ENCODE measurements around the gene BNC2. TPM values are rescaled to one million over a fixed set of nuclear protein-coding genes. Genes with fewer than 3 reads are reported as not detected.

BNC2 gene
- polyA plus RNA-seq, 1 donor from 2014 or later = not detected

- Mint-ChIP-seq H3K4me3 (no peak overlapping the region), H3K9me3 (peaks cover 2 to 3% (median 2%) of the 10 kb centered on the region in 3 donors), H3K4me1 (no peaks in the 10 kb centered on the region), H3K36me3 (peaks cover 2% of the 10 kb centered on the region), H3K27ac (no peak overlapping the region), H3K27me3 (no peaks in the 10 kb centered on the region)
Observed at GRCh38 chr9:16653491-16654399, 216.7 kb downstream of the BNC2 start.

GRCh38 chr9:16652582-16652981 is 217.9 kb downstream of the BNC2 start:
- Mint-ChIP-seq H3K27ac (no peak overlapping the region), H3K36me3 (peaks cover 2% of the 10 kb centered on the region), H3K9me3 (peaks cover 2 to 5% (median 3%) of the 10 kb centered on the region in 3 donors), H3K4me3 (no peak overlapping the region), H3K27me3 (no peaks in the 10 kb centered on the region), H3K4me1 (no peaks in the 10 kb centered on the region)

DNA sequence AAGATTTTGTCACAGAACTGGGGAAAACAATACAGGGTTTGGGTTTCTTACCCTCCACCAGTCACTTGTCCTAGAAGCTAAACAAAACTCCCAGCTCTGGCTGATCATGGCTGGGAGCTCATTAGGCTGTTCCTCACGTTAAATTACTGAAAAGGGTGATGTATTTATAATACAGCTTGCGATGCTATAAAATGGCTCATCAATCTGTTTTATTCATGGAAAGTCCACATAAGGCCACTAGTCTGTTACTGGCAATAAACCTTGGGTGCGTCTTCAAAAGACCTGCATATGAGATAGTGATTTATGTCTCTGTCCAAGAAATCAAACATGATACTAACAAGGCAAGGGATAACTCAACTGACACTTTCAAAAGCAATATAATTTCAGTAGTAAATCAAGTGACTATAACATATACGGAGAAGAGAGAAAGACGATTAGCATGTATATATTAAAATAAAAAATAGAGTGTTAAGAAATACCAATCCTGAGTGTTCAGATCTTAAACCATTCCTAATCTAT is 219.0 kb downstream of the BNC2 start:
- no peaks in the 10 kb centered on the region for H3K27me3 Mint-ChIP-seq
- peaks cover 4 to 15% (median 6%) of the 10 kb centered on the region in 3 donors for H3K9me3 Mint-ChIP-seq
- H3K36me3 Mint-ChIP-seq = peaks cover 2% of the 10 kb centered on the region
- H3K27ac Mint-ChIP-seq = no peak overlapping the region
- no peak overlapping the region for H3K4me3 Mint-ChIP-seq
- H3K4me1 Mint-ChIP-seq = no peaks in the 10 kb centered on the region

GRCh38 chr9:16645970-16646369 is 224.5 kb downstream of the BNC2 start:
- H3K27me3 Mint-ChIP-seq = no peaks in the 10 kb centered on the region
- no peaks in the 10 kb centered on the region for H3K36me3 Mint-ChIP-seq
- H3K4me3 Mint-ChIP-seq = no peak overlapping the region
- no peak overlapping the region for H3K27ac Mint-ChIP-seq
- H3K9me3 Mint-ChIP-seq = peaks cover 2 to 18% (median 3%) of the 10 kb centered on the region in 3 donors
- no peaks in the 10 kb centered on the region for H3K4me1 Mint-ChIP-seq

DNA sequence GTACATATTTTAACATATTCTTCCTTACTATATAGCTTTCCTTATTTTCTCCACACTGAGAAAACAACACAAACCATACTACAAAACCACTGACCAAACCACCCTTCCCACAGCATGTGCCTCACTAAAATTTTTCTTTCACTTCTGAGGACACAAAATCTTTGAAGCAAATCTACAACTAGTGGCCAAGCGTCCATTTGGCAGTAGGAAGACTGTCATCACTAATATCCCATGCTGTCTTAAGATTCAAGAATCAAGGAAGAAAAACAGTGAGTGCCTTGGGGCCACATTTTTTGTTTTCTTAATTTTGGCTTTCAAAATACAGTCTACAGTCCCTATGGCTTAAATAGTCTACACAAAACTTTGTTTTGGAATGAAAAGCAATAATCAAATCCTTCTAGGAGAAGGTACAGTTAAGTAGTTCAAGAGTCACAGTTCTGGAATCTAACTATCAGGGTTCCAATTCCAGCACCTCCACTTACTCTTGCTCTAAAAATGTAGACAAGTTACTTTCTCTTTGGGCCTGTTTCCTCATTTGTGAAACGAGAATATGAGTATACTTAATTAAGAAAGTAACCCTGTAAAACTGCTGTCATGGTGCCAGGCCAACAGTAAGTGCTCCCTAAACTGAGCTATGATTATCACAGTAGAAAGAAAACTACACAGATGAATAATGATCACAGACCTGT is 227.9 kb downstream of the BNC2 start:
- Mint-ChIP-seq H3K4me1 (no peaks in the 10 kb centered on the region), H3K9me3 (peaks cover 2 to 16% (median 3%) of the 10 kb centered on the region in 3 donors), H3K27me3 (no peaks in the 10 kb centered on the region), H3K36me3 (no peaks in the 10 kb centered on the region), H3K27ac (no peak overlapping the region), H3K4me3 (no peak overlapping the region)

DNA sequence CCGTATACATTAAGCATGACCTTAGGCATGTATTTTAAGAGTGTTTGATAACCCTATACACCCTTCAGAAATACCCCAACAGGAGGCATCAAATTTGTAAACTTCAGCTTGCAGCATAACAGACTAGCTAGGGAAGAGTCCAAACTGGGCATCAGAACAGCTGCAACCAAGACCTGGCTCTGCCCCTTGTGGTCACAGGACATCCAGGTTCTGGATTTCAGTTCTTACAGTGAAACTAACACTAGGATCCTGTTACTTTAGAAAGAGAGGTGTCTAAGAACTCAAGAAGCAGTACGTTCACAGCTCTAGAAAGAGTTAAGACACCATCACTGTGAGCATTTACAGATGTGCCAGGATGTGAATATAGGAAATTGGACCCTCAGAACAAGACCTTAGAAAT is 229.8 kb downstream of the BNC2 start:
- Mint-ChIP-seq H3K27ac (no peak overlapping the region), H3K4me3 (no peak overlapping the region), H3K4me1 (no peaks in the 10 kb centered on the region), H3K36me3 (no peaks in the 10 kb centered on the region), H3K27me3 (no peaks in the 10 kb centered on the region), H3K9me3 (peaks cover 0 to 4% (median 0%) of the 10 kb centered on the region in 3 donors)

DNA sequence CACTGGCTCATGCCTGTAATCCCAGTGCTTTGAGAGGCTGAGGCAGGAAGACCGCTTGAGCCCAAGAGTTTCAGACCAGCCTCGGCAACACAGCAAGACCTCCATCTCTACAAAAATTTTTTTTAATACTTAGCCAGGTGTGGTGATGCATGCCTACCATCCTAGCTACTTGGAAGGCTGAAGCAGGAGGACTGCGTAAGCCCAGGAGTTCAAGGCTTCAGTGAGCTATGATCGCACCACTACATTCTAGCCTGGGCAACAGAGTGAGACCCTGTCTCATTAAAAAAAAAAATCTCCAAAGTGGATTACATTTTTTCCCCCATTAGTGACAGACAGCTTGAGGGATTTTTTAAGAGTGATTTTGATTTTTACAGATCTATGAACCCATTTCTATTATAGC is 230.8 kb downstream of the BNC2 start:
- Mint-ChIP-seq H3K4me1 (no peaks in the 10 kb centered on the region), H3K9me3 (peaks cover 0 to 4% (median 0%) of the 10 kb centered on the region in 3 donors), H3K36me3 (no peaks in the 10 kb centered on the region), H3K27ac (no peak overlapping the region), H3K4me3 (no peak overlapping the region), H3K27me3 (no peaks in the 10 kb centered on the region)

- Mint-ChIP-seq H3K36me3 (no peaks in the 10 kb centered on the region), H3K4me1 (no peaks in the 10 kb centered on the region), H3K27ac (no peak overlapping the region), H3K9me3 (peaks cover 0 to 4% (median 0%) of the 10 kb centered on the region in 3 donors), H3K27me3 (no peaks in the 10 kb centered on the region), H3K4me3 (no peak overlapping the region)
Observed at GRCh38 chr9:16637911-16638310, 232.6 kb downstream of the BNC2 start.

- H3K27me3 Mint-ChIP-seq = no peaks in the 10 kb centered on the region
- no peak overlapping the region for H3K4me3 Mint-ChIP-seq
- no peaks in the 10 kb centered on the region for H3K4me1 Mint-ChIP-seq
- H3K27ac Mint-ChIP-seq = no peak overlapping the region
- H3K9me3 Mint-ChIP-seq = peaks cover 0 to 4% (median 0%) of the 10 kb centered on the region in 3 donors
- H3K36me3 Mint-ChIP-seq = no peaks in the 10 kb centered on the region
Observed at GRCh38 chr9:16637218-16637617, 233.3 kb downstream of the BNC2 start.

DNA sequence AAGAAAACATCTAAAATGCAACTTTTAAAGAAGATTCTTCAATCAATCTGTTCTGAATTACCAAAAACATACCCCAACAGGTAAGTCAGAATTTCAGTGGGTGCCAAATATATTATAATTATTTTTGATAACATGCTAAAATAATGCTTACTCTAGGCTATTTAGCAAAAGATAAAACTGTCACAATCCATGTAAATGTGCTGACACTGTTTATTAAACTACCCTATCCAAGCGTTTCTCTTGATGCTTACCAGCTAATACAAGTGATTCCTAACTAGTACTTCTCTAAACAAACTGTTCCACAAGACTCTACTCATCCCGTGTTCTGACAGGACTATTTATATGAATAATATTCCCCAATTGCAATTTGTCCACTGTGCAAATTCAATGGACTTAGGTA is 236.7 kb downstream of the BNC2 start:
- no peak overlapping the region for H3K4me3 Mint-ChIP-seq
- H3K27ac Mint-ChIP-seq = no peak overlapping the region
- no peaks in the 10 kb centered on the region for H3K4me1 Mint-ChIP-seq
- H3K9me3 Mint-ChIP-seq = peaks cover 0 to 6% (median 3%) of the 10 kb centered on the region in 3 donors
- no peaks in the 10 kb centered on the region for H3K36me3 Mint-ChIP-seq
- no peaks in the 10 kb centered on the region for H3K27me3 Mint-ChIP-seq

DNA sequence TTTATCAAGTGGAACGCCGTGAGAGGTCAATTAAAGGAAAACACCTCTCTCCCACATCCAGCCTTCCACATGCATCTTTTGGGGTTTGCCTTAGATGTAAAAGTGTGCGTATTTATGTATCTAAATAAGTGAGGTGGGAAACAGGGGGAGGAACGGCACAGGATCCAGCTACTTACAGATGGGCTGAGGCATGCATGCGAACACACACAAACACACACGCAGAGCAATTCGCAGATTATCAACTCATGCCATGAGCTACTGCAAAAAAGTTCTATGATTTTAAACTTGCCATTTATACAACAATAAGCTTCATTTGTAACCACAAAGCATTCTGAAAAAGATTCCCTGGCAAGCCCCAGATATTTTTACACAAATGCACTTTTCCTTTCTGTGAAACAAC is 242.1 kb downstream of the BNC2 start:
- H3K27ac Mint-ChIP-seq = no peak overlapping the region
- no peak overlapping the region for H3K4me3 Mint-ChIP-seq
- H3K4me1 Mint-ChIP-seq = no peaks in the 10 kb centered on the region
- peaks cover 2 to 12% (median 3%) of the 10 kb centered on the region in 3 donors for H3K9me3 Mint-ChIP-seq
- no peaks in the 10 kb centered on the region for H3K27me3 Mint-ChIP-seq
- no peaks in the 10 kb centered on the region for H3K36me3 Mint-ChIP-seq

DNA sequence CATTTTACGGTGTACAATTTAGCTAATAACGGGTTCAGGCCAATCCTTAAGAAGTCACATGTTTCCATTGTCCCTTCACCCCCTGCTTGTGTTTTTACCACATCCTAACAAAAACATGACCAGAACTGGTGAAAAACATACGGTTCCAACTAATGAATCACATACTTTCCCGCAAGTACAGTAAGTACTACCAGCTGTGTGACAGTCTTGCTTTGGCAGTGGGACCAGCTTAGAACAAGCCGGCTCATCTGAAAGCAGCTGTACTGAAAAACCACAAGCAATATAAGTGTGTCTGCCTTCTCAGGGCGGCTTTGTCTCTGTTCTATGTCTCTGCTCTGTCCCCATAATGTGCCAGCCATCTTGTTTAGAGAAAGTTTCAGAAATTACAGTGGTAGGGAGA is 242.5 kb downstream of the BNC2 start:
- no peaks in the 10 kb centered on the region for H3K27me3 Mint-ChIP-seq
- peaks cover 2 to 12% (median 3%) of the 10 kb centered on the region in 3 donors for H3K9me3 Mint-ChIP-seq
- no peak overlapping the region for H3K27ac Mint-ChIP-seq
- no peaks in the 10 kb centered on the region for H3K36me3 Mint-ChIP-seq
- H3K4me3 Mint-ChIP-seq = no peak overlapping the region
- H3K4me1 Mint-ChIP-seq = no peaks in the 10 kb centered on the region

DNA sequence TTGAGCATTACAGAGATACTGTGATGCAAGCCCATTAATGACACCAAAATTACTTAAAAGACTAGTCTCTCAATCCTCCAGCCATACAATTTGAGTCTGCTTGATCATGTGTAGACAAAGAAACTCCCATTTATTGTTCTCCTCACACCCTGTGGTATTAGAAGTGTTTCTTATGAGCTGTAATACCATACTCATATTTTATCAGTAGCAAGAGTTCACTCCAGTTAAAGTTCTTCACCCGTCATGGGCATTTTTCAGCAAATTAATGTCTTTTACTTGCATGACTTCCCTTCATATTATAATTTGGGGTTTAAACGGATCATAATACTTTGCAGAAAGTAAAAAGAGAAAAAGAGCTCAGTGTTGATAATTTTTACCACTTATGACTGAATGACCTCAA is 242.9 kb downstream of the BNC2 start:
- Mint-ChIP-seq H3K27ac (no peak overlapping the region), H3K36me3 (no peaks in the 10 kb centered on the region), H3K4me3 (no peak overlapping the region), H3K9me3 (peaks cover 2 to 12% (median 3%) of the 10 kb centered on the region in 3 donors), H3K27me3 (no peaks in the 10 kb centered on the region), H3K4me1 (no peaks in the 10 kb centered on the region)

- H3K36me3 Mint-ChIP-seq = no peaks in the 10 kb centered on the region
- H3K4me1 Mint-ChIP-seq = no peaks in the 10 kb centered on the region
- H3K9me3 Mint-ChIP-seq = peaks cover 2 to 13% (median 2%) of the 10 kb centered on the region in 3 donors
- H3K4me3 Mint-ChIP-seq = no peak overlapping the region
- no peak overlapping the region for H3K27ac Mint-ChIP-seq
- no peaks in the 10 kb centered on the region for H3K27me3 Mint-ChIP-seq
Observed at GRCh38 chr9:16626577-16627130, 243.8 kb downstream of the BNC2 start.

GRCh38 chr9:16625811-16626210 is 244.7 kb downstream of the BNC2 start:
- Mint-ChIP-seq H3K27ac (no peak overlapping the region), H3K9me3 (peaks cover 0 to 16% (median 2%) of the 10 kb centered on the region in 3 donors), H3K4me3 (no peak overlapping the region), H3K27me3 (no peaks in the 10 kb centered on the region), H3K4me1 (no peaks in the 10 kb centered on the region), H3K36me3 (no peaks in the 10 kb centered on the region)

All from IgD-negative memory B cell (primary cell).